H9 (cell line): ENCODE data around the gene TPRG1. TPM values are rescaled to one million over a fixed set of nuclear protein-coding genes. Genes with fewer than 3 reads are reported as not detected.

Experiments
- DNase-seq: peaks from one replicate; pipeline ENCODE4 v3.0.0-alpha.2; 2017
- H2AFZ ChIP-seq: one replicate; pipeline ENCODE4 v1.6.1; 2013; ENCODE audit warnings: mild to moderate bottlenecking, low read length, control low read depth, moderate library complexity
- H2AK5ac ChIP-seq: 2 replicates; pipeline ENCODE4 v1.6.1; 2013; ENCODE audit warnings: low read length, control low read depth, mixed read lengths; ENCODE audit not compliant: insufficient read length
- H2BK120ac ChIP-seq: one replicate; pipeline ENCODE4 v1.6.1; 2013; ENCODE audit warnings: low read depth, mild to moderate bottlenecking, low read length, control low read depth, inconsistent platforms; ENCODE audit not compliant: poor library complexity, severe bottlenecking
- H2BK12ac ChIP-seq: 2 replicates; pipeline ENCODE4 v1.6.1; 2013; ENCODE audit warnings: low read length, control low read depth, mixed read lengths, low read depth; ENCODE audit not compliant: insufficient read length
- H2BK15ac ChIP-seq: 2 replicates; pipeline ENCODE4 v1.6.1; 2013; ENCODE audit warnings: low read depth, low read length, control low read depth
- H2BK20ac ChIP-seq: one replicate; pipeline ENCODE4 v1.6.1; 2013; ENCODE audit warnings: low read depth, mild to moderate bottlenecking, low read length, control low read depth, inconsistent platforms; ENCODE audit not compliant: poor library complexity, severe bottlenecking
- H2BK5ac ChIP-seq: 2 replicates; pipeline ENCODE4 v1.6.1; 2013; ENCODE audit warnings: low read length, control low read depth, mixed read lengths; ENCODE audit not compliant: insufficient read length
- H3K14ac ChIP-seq: 2 replicates; pipeline ENCODE4 v1.6.1; 2013; ENCODE audit warnings: low read length, control low read depth; ENCODE audit not compliant: insufficient read depth
- H3K18ac ChIP-seq: 2 replicates; pipeline ENCODE4 v1.6.1; 2013; ENCODE audit warnings: low read depth, mild to moderate bottlenecking, mixed read lengths, low read length, control low read depth; ENCODE audit not compliant: insufficient read length
- H3K23ac ChIP-seq: 2 replicates; pipeline ENCODE4 v1.6.1; 2013; ENCODE audit warnings: low read length, control low read depth, mixed read lengths, low read depth; ENCODE audit not compliant: insufficient read length
- H3K23me2 ChIP-seq: 2 replicates; pipeline ENCODE4 v1.6.1; 2013; ENCODE audit warnings: low read depth, mild to moderate bottlenecking, mixed read lengths, low read length, control low read depth; ENCODE audit not compliant: insufficient read length, poor library complexity, severe bottlenecking
- H3K27ac ChIP-seq: 2 replicates; pipeline ENCODE4 v1.5.1; 2013; ENCODE audit warnings: low read length, control low read depth, mixed read lengths, low read depth; ENCODE audit not compliant: insufficient read length
- H3K27me3 ChIP-seq: 2 replicates; pipeline ENCODE4 v1.6.1; 2013; ENCODE audit warnings: low read length, control low read depth, inconsistent platforms; ENCODE audit not compliant: insufficient read depth
- H3K4ac ChIP-seq: 2 replicates; pipeline ENCODE4 v1.6.1; 2013; ENCODE audit warnings: low read depth, mild to moderate bottlenecking, control low read depth, inconsistent platforms, low read length, moderate library complexity
- H3K4me1 ChIP-seq: 2 replicates; pipeline ENCODE4 v1.6.1; 2013; ENCODE audit warnings: low read length, control low read depth, inconsistent platforms; ENCODE audit not compliant: insufficient read depth
- H3K4me2 ChIP-seq: 2 replicates; pipeline ENCODE4 v1.6.1; 2013; ENCODE audit warnings: low read length, control low read depth, mixed read lengths; ENCODE audit not compliant: insufficient read length, insufficient read depth
- H3K56ac ChIP-seq: 2 replicates; pipeline ENCODE4 v1.6.1; 2013; ENCODE audit warnings: low read depth, mild to moderate bottlenecking, mixed read lengths, low read length, control low read depth; ENCODE audit not compliant: insufficient read length
- H3K79me1 ChIP-seq: 2 replicates; pipeline ENCODE4 v1.6.1; 2013; ENCODE audit warnings: low read depth, mild to moderate bottlenecking, moderate library complexity, low read length, control low read depth, inconsistent platforms; ENCODE audit not compliant: insufficient read depth, poor library complexity, severe bottlenecking
- H3K79me2 ChIP-seq: 2 replicates; pipeline ENCODE4 v1.6.1; 2013; ENCODE audit warnings: low read length, control low read depth, inconsistent platforms; ENCODE audit not compliant: insufficient read depth
- H3K9ac ChIP-seq: 2 replicates; pipeline ENCODE4 v1.6.1; 2013; ENCODE audit warnings: low read length, control low read depth, mixed read lengths; ENCODE audit not compliant: insufficient read length; ENCODE audit errors: extremely low read depth
- H3K9me3 ChIP-seq: one replicate; pipeline ENCODE4 v1.6.1; 2013; ENCODE audit warnings: low read depth, low read length, inconsistent platforms; ENCODE audit not compliant: control insufficient read depth
- H3T11ph ChIP-seq: one replicate; pipeline ENCODE4 v1.6.1; 2013; ENCODE audit warnings: mild to moderate bottlenecking, low read length, control low read depth, inconsistent platforms
- H4K20me1 ChIP-seq: one replicate; pipeline ENCODE4 v1.6.1; 2013; ENCODE audit not compliant: control insufficient read depth, insufficient read length, insufficient read depth
- H4K5ac ChIP-seq: 2 replicates; pipeline ENCODE4 v1.6.1; 2013; ENCODE audit warnings: low read depth, mild to moderate bottlenecking, mixed read lengths, low read length, control low read depth; ENCODE audit not compliant: insufficient read length
- H4K8ac ChIP-seq: replicated peaks from 2 replicates; pipeline ENCODE4 v1.6.1; 2013; ENCODE audit warnings: low read length, control low read depth, mixed read lengths, low read depth; ENCODE audit not compliant: insufficient read length
- H4K91ac ChIP-seq: 2 replicates; pipeline ENCODE4 v1.6.1; 2013; ENCODE audit warnings: low read depth, mild to moderate bottlenecking, moderate library complexity, mixed read lengths, low read length, control low read depth; ENCODE audit not compliant: insufficient read length
- H3K27ac Mint-ChIP-seq, 3 experiments: 2 replicates in 2 of 3; 3 replicates in 1 of 3; pipeline ENCODE4 v1.8.0; 2020 to 2021; ENCODE audit warnings: mixed read lengths in 3 of 3, mild to moderate bottlenecking in 1 of 3, moderate library complexity in 1 of 3
- H3K27me3 Mint-ChIP-seq: 2 replicates; pipeline ENCODE4 v1.8.0; 2021; ENCODE audit warnings: low read depth, mild to moderate bottlenecking, moderate library complexity, mixed read lengths
- H3K36me3 Mint-ChIP-seq, 3 experiments: 2 replicates in 2 of 3; 3 replicates in 1 of 3; pipeline ENCODE4 v1.8.0; 2020 to 2021; ENCODE audit warnings: low read depth in 3 of 3, mixed read lengths in 3 of 3; ENCODE audit not compliant: insufficient read depth in 1 of 3
- H3K4me1 Mint-ChIP-seq, 2 experiments: 2 replicates each; pipeline ENCODE4 v1.8.0; 2020; ENCODE audit warnings: mixed read lengths in 2 of 2
- H3K4me3 Mint-ChIP-seq, 2 experiments: 2 replicates in 1 of 2; 3 replicates in 1 of 2; pipeline ENCODE4 v1.8.0; 2020 to 2021; ENCODE audit warnings: mild to moderate bottlenecking in 2 of 2, mixed read lengths in 2 of 2, moderate library complexity in 1 of 2
- H3K9me3 Mint-ChIP-seq, 2 experiments: 2 replicates in 1 of 2; 3 replicates in 1 of 2; pipeline ENCODE4 v1.8.0; 2020; ENCODE audit warnings: mild to moderate bottlenecking in 2 of 2, mixed read lengths in 2 of 2, moderate library complexity in 1 of 2
- CTCF ChIP-seq: fragments of 200-600 bp; sonication (generic); conservative IDR thresholded peaks from 3 replicates; pipeline ENCODE4 v1.8.0; 2021; ENCODE audit warnings: antibody characterized with exemption, mild to moderate bottlenecking
- WGBS: extraction: QIAGEN DNeasy Blood & Tissue Kit; methylation state at CpG from one replicate; pipeline ENCODE4 v1.1.7; 2013; ENCODE audit warnings: missing lambda C conversion rate, low lambda C conversion rate, mixed read lengths; ENCODE audit not compliant: insufficient read length; ENCODE audit errors: extremely low coverage; 5-methylcytosine and 5-hydroxymethylcytosine counted together
- total RNA-seq: library from RNA; stranded (reverse); gene quantifications from 2 replicates; pipeline ENCODE4 v1.2.1, GENCODE V29; 2021

The TPRG1 gene
- total RNA-seq, 1 experiment from 2014 or later, result 0.66 TPM

DNA sequence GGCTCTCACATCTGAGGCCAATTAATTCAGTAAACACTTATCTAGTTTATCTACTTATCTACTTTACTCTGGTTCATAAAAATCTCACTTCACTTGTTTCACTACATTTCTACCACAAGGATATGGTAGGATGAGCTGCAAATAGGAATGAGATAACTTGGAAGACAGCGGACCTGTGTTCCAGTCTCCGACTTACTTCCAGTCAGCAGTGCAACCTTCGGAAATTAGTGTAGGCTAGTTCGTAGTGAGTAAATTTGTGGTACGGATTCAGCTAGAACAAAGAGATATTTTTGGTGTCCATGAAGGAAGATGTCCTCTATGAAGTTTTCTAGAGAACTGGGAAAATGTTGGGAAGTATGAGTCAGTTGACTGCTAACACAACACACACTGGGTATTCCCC is 66.3 kb downstream of the TPRG1 start:
- Histone ChIP-seq H3K4ac (no peak overlapping the region), H4K8ac (no peak overlapping the region), H2BK5ac (no peak overlapping the region), H3K4me2 (no peak overlapping the region), H3K9ac (no peak overlapping the region), H3K14ac (no peak overlapping the region), H4K5ac (no peak overlapping the region), H3K56ac (no peak overlapping the region), H3K27me3 (no peaks in the 10 kb centered on the region), H3T11ph (no peak overlapping the region), H3K23me2 (no peaks in the 10 kb centered on the region), H4K20me1 (no peaks in the 10 kb centered on the region), H3K4me1 (no peaks in the 10 kb centered on the region), H4K91ac (no peak overlapping the region), H2AFZ (no peak overlapping the region), H3K79me1 (no peaks in the 10 kb centered on the region), H2BK15ac (no peak overlapping the region), H3K18ac (no peak overlapping the region), H2BK20ac (no peak overlapping the region), H3K79me2 (no peaks in the 10 kb centered on the region), H2BK12ac (no peak overlapping the region), H3K27ac (no peak overlapping the region), H2BK120ac (no peak overlapping the region), H3K23ac (no peak overlapping the region), H2AK5ac (no peak overlapping the region), H3K9me3 (no peaks in the 10 kb centered on the region)
- Mint-ChIP-seq H3K36me3 (no peaks in the 10 kb centered on the region), H3K4me3 (no peak overlapping the region), H3K9me3 (peaks cover 2 to 7% of the 10 kb centered on the region in 2 experiments; a peak in 3 of 5 replicates), H3K27ac (no peak overlapping the region), H3K27me3 (no peaks in the 10 kb centered on the region; the same call in 1 of the 2 replicates), H3K4me1 (no peaks in the 10 kb centered on the region)
- TF ChIP-seq CTCF, result no peak
- WGBS, result no CpG with 5 or more reads among the region's 5 CpGs
- DNase-seq, result no peak
